ENCODE results near the gene SLC8A2.

Gene SLC8A2

DNA sequence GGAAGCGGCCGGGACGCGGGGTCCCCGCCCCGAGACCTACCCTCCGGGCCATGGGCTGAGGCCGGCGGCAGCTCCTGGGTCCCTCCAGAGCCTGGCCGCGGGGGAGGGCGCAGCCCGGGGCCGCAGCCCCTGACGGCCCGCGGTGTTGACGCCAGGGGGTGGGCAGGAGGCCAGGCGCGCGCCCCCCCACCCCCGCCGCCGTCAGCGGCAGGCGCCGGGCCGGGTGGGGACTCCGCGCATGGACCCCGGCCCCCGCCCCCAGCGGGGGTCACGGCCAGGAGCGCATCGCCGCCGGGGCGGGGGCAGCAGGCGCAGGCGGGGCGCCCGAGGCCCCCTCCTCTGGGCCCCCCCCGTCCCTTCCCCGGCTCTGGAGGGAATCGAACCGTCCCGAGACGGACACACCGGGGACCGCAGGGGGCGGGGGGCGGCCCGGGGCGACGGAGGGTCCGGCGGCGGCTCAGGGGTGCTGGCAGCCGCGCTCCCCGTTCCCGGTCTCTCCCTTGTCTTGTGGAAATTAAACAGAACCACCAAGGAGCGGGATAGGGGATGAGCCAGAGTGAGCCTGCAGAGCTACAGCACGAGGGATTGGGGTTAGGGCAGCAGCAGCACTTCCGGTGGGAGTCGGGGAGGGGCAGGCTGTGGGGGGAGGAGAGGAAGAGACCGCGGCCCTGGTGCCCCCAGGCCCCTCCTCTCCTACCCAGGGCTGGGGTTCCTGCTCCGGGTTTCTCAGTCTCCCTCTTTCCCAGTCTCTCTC is 52.5 kb downstream of the SLC8A2 start, which contains the start of gene MEIS3:
MEIS3 (minus strand) TSS at position 498 of the 754 bp plus-strand sequence; CDS start at position 52, 446 bp downstream.
- Histone ChIP-seq H3K4me1 (ENCODE audit: control insufficient read depth in 1 of 2, insufficient read depth in 1 of 2, low read depth in 1 of 2, low read length in 1 of 2) (no peaks in the 10 kb centered on the region), H3K4me3 (ENCODE audit: low read depth in 1 of 2, low read length in 1 of 2) (no peak within 1 kb of the TSS), H3K27me3 (peaks cover 100% of the 10 kb centered on the region), H3K27ac (no peak within 1 kb of the TSS), H3K36me3 (no peaks in the 10 kb centered on the region), H3K9me3 (no peaks in the 10 kb centered on the region)
- TF ChIP-seq, protein P1, sequence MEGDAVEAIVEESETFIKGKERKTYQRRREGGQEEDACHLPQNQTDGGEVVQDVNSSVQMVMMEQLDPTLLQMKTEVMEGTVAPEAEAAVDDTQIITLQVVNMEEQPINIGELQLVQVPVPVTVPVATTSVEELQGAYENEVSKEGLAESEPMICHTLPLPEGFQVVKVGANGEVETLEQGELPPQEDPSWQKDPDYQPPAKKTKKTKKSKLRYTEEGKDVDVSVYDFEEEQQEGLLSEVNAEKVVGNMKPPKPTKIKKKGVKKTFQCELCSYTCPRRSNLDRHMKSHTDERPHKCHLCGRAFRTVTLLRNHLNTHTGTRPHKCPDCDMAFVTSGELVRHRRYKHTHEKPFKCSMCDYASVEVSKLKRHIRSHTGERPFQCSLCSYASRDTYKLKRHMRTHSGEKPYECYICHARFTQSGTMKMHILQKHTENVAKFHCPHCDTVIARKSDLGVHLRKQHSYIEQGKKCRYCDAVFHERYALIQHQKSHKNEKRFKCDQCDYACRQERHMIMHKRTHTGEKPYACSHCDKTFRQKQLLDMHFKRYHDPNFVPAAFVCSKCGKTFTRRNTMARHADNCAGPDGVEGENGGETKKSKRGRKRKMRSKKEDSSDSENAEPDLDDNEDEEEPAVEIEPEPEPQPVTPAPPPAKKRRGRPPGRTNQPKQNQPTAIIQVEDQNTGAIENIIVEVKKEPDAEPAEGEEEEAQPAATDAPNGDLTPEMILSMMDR (IDR thresholded peaks at IDR 0.05): no peak

DNA sequence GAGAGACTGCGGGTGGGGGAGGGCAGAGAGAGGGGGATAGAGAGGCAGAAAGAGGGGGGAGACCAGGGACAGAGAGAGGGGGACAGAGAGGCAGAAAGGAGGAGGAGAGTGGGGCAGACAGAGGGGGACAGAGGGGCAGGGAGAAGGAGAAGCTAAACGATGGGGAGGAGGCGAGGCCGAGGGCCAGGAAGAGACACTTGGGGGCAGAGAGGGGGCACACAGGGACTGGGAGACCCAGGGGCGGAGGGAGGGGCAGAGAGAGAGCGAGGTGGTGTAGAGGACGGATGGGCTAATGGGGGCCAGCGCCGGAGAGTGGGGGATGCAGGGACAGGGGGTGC is 53.0 kb downstream of the SLC8A2 start:
- no peaks in the 10 kb centered on the region for H3K36me3 ChIP-seq
- no peaks in the 10 kb centered on the region for H3K9me3 ChIP-seq
- H3K27me3 ChIP-seq: peaks cover 100% of the 10 kb centered on the region
- no peak overlapping the region for H3K27ac ChIP-seq
- H3K4me1 ChIP-seq (ENCODE audit: control insufficient read depth in 1 of 2, insufficient read depth in 1 of 2, low read depth in 1 of 2, low read length in 1 of 2): no peaks in the 10 kb centered on the region
- H3K4me3 ChIP-seq (ENCODE audit: low read depth in 1 of 2, low read length in 1 of 2): no peak overlapping the region
- TF ChIP-seq, protein P1 (IDR thresholded peaks at IDR 0.05): no peak

DNA sequence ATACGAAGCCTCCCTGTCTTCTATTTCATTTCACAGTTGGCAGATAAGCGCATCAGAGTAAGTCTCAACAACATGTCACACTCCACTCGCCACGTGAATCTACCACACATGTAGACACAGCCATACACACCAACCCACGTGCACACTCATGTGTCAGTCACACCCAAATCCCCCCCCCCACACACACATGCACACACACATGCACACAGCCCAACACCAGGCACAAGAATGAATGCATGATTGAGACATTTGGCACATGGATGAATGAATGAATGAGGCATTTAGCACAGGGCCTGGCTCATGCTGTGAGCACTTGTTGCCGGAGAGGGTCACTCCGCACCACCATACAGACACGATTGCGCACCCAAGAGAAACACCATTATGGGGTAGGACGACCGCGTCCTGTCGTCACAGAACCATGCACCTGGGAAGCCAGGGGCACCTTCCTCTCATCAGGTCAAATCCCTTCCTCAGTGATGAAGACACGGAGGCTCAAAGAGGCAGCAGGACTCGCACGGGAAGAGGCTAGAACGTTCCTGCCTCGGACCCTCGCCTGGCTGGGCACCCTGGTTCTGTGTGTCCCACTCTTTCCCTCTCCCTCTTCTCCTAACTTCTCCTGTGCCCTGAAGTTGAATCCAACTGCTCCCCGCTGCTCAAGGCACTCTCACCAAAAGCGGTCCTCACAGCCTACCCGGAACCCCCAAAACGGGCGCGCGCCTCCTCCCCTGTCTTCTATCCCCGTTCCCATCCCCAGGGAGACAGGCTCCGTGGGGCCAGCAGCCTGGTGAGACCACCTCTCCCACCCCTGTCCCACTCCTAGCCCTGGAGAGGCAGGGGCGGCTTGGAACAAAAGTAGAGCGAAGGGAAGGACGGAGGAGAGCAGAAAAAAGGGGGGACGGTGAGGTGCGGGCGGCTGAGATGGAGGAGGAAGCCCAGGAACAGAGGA is 53.7 kb downstream of the SLC8A2 start:
- Histone ChIP-seq H3K36me3 (no peaks in the 10 kb centered on the region), H3K4me1 (ENCODE audit: control insufficient read depth in 1 of 2, insufficient read depth in 1 of 2, low read depth in 1 of 2, low read length in 1 of 2) (no peaks in the 10 kb centered on the region), H3K4me3 (ENCODE audit: low read depth in 1 of 2, low read length in 1 of 2) (no peak overlapping the region), H3K27ac (no peak overlapping the region), H3K9me3 (no peaks in the 10 kb centered on the region), H3K27me3 (peaks cover 98% of the 10 kb centered on the region)
- TF ChIP-seq, protein P1 (IDR thresholded peaks at IDR 0.05): no peak

DNA sequence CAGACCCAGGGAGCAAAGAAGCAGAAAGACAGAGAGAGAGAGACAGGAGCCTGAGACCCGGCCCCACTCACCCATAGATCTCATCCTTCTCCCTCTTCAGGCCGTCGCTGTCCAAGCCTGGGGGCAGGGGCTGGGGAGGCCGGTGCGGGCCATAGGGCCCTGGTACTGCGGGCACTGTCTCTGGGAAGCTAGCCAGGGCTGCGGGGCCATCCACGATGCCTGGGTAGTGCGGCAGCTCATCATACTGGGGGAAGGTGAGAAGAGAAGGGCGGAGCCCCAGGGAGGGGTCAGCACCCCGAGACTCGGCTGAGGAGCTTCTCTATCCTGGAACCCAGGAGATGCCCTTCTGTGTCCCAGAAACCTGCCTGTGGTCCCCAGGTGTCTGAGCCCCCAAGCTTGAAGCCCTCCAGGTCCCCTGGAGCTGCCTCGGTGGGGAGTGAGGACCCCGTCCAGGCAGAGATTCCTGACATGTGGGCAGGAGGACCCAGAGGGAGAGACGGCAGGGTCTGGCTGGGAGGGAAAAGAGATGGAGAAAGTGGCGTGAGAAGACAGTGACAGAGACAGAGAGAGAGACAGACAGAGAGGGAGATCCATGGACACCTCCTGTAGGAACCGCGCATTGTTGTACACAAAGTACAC is 54.5 kb downstream of the SLC8A2 start:
- H3K36me3 ChIP-seq: no peaks in the 10 kb centered on the region
- TF ChIP-seq, protein P1 (IDR thresholded peaks at IDR 0.05): no peak
- H3K27ac ChIP-seq: no peak overlapping the region
- H3K27me3 ChIP-seq: peaks cover 98% of the 10 kb centered on the region
- H3K4me1 ChIP-seq (ENCODE audit: control insufficient read depth in 1 of 2, insufficient read depth in 1 of 2, low read depth in 1 of 2, low read length in 1 of 2): no peaks in the 10 kb centered on the region
- H3K4me3 ChIP-seq (ENCODE audit: low read depth in 1 of 2, low read length in 1 of 2): no peak overlapping the region
- no peaks in the 10 kb centered on the region for H3K9me3 ChIP-seq

DNA sequence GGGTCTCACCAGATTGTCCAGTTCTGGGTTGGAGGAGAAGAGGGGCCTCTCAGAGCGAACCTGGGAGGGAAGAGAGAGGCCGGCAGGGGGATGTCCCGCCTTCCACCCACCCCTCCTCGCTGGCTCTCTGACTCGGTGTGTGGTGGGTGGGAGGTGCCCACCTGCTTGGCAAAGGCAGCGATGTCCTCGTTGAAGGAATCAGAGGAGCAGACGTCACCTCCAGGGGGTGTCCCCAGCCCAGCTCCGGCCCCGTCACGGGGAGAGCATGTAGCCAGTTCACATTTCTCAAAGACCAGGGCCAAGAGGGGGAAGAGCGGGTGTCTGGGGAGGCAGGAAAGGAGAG is 55.1 kb downstream of the SLC8A2 start:
- TF ChIP-seq, protein P1 (IDR thresholded peaks at IDR 0.05): no peak

More for the DNA sequence above, 55.1 kb downstream of the SLC8A2 start:
- no peaks in the 10 kb centered on the region for H3K9me3 ChIP-seq
- H3K27ac ChIP-seq: no peak overlapping the region
- H3K36me3 ChIP-seq: no peaks in the 10 kb centered on the region
- H3K27me3 ChIP-seq: peaks cover 98% of the 10 kb centered on the region
- no peak overlapping the region for H3K4me3 ChIP-seq (ENCODE audit: low read depth in 1 of 2, low read length in 1 of 2)
- H3K4me1 ChIP-seq (ENCODE audit: control insufficient read depth in 1 of 2, insufficient read depth in 1 of 2, low read depth in 1 of 2, low read length in 1 of 2): no peaks in the 10 kb centered on the region
